ENCODE results near the gene LYRM7. TPM values are rescaled to one million over a fixed set of nuclear protein-coding genes. Genes with fewer than 3 reads are reported as not detected.

LYRM7 gene
- total RNA-seq, 1 donor from 2014 or later, result 11.9 TPM

GRCh38 chr5:131212471-131213021 lies 41.8 kb downstream of the LYRM7 start:
- Mint-ChIP-seq H3K4me3 (peak overlapping the region; percentile 81), H3K9me3 (no peaks in the 10 kb centered on the region), H3K27ac (peak overlapping the region; percentile 99), H3K36me3 (ENCODE audit: low read depth) (peaks cover 22% of the 10 kb centered on the region), H3K27me3 (no peaks in the 10 kb centered on the region), H3K4me1 (peaks cover 70% of the 10 kb centered on the region)
- intact Hi-C loops (cut with micrococcal nuclease), result loop anchor here (1.0 to 5.0 kb wide), 2 partner anchors 12 to 585 kb away; partner anchors contain the start of gene FNIP1
- ChIA-PET POLR2A (interaction anchor here (0.8 to 6.2 kb wide), 9 partner anchors 9 to 169 kb away, joined by 3 to 72 read pairs (median 6); partner anchors contain the start of gene CDC42SE2), CTCF (interaction anchor here (1.0 to 1.4 kb wide), 2 partner anchors 12 to 171 kb away, joined by 3 to 4 read pairs; no protein-coding TSS in a partner anchor)
- no peak for DNase-seq
- peak; percentile 33 for ATAC-seq (ENCODE audit: low read depth)
- TF ChIP-seq CTCF (IDR thresholded peaks at IDR 0.05), result no peak

DNA sequence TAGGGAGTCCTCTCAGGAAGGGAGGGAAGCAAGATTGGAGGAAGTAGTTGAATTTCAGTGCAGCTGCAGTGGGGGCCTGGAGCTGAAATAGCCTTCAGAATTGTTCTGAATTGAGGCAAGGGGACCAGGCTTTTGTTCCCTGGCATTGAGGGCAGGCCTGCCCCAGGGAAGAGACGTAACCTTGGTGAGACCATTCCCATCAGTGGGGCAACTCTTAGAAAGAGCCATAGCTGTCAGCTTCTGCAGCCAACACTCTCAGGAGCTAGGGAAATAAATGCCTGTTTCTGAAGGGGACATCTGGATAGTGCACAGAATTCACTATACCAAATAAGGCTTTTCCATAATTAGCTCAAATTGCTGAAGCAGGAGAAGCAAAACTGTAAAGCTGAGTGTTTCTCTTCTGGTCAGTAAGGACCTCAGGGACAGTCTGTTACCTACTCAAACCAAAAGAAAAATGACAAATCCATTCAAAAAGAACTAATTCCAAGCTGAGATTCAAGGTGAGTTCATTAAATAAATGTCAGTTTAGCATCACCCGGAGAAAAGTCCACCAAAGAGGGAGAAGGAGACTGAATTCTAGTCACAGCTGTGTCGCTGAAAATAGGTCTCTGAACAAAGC lies 44.0 kb downstream of the LYRM7 start:
- intact Hi-C loops (cut with micrococcal nuclease), result loop anchor here (5.0 kb wide), 1 partner anchor 583 kb away; the partner anchor contains the start of gene FNIP1
- POLR2A ChIA-PET, result interaction anchor here (0.7 to 6.2 kb wide), 4 partner anchors 10 to 49 kb away, joined by 3 to 72 read pairs (median 11); partner anchors contain the start of gene CDC42SE2
- no peak for TF ChIP-seq CTCF (IDR thresholded peaks at IDR 0.05)
- ATAC-seq (ENCODE audit: low read depth), result no peak
- peaks cover 32% of the 10 kb centered on the region for H3K36me3 Mint-ChIP-seq (ENCODE audit: low read depth)
- no peak overlapping the region for H3K4me3 Mint-ChIP-seq
- no peaks in the 10 kb centered on the region for H3K27me3 Mint-ChIP-seq
- CTCF ChIA-PET, result interaction anchor here (1.6 to 1.8 kb wide), 2 partner anchors 50 to 167 kb away, joined by 5 to 6 read pairs; partner anchors contain the start of gene CDC42SE2
- no peak for DNase-seq
- peak overlapping the region; percentile 61 for H3K27ac Mint-ChIP-seq
- no peaks in the 10 kb centered on the region for H3K9me3 Mint-ChIP-seq
- H3K4me1 Mint-ChIP-seq, result peaks cover 72% of the 10 kb centered on the region

GRCh38 chr5:131217791-131218190 lies 47.0 kb downstream of the LYRM7 start:
- intact Hi-C loops (cut with micrococcal nuclease), result no loop called here
- no peak for DNase-seq
- Mint-ChIP-seq H3K36me3 (ENCODE audit: low read depth) (peaks cover 45% of the 10 kb centered on the region), H3K4me1 (peaks cover 58% of the 10 kb centered on the region), H3K9me3 (no peaks in the 10 kb centered on the region), H3K27ac (peak overlapping the region; percentile 35), H3K4me3 (no peak overlapping the region), H3K27me3 (no peaks in the 10 kb centered on the region)
- ChIA-PET CTCF (no interaction called here), POLR2A (interaction anchor here (6.2 kb wide), 1 partner anchor 46 kb away, joined by 72 read pairs; the partner anchor contains the start of gene CDC42SE2)
- ATAC-seq (ENCODE audit: low read depth), result no peak
- no peak for TF ChIP-seq CTCF (IDR thresholded peaks at IDR 0.05)

- Mint-ChIP-seq H3K27ac (peak overlapping the region; percentile 4), H3K4me3 (no peak overlapping the region), H3K4me1 (peaks cover 57% of the 10 kb centered on the region), H3K9me3 (no peaks in the 10 kb centered on the region), H3K27me3 (no peaks in the 10 kb centered on the region), H3K36me3 (ENCODE audit: low read depth) (peaks cover 48% of the 10 kb centered on the region)
- intact Hi-C loops (cut with micrococcal nuclease), result no loop called here
- no peak for DNase-seq
- ATAC-seq (ENCODE audit: low read depth), result no peak
- no peak for TF ChIP-seq CTCF (IDR thresholded peaks at IDR 0.05)
- ChIA-PET CTCF (no interaction called here), POLR2A (no interaction called here)
These were observed 47.6 kb downstream of the LYRM7 start for GRCh38 chr5:131218392-131218791.

DNA sequence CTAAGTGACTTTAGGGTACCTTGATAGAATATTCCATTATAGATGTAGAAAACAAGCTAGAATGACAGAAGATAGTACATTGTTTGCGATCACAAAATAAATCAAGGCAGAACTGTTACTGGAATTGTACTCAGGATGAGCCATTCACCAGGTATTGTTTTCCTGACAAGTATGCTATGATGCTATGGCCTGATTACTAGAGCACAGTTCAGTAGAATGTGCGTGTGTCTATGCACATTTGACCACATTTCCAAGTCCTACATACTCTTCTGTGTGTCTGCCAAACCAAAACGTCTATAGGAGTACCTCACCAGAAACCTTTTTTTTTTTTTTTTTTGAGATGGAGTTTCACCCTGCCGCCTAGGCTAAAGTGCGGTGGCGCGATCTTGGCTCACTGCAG lies 49.8 kb downstream of the LYRM7 start:
- H3K4me3 Mint-ChIP-seq, result no peak overlapping the region
- intact Hi-C loops (cut with micrococcal nuclease), result no loop called here

More for the DNA sequence above, 49.8 kb downstream of the LYRM7 start:
- Mint-ChIP-seq H3K27me3 (no peaks in the 10 kb centered on the region), H3K9me3 (no peaks in the 10 kb centered on the region), H3K4me1 (peaks cover 39% of the 10 kb centered on the region), H3K27ac (no peak overlapping the region), H3K36me3 (ENCODE audit: low read depth) (peaks cover 42% of the 10 kb centered on the region)
- ChIA-PET POLR2A (interaction anchor here (0.7 to 6.1 kb wide), 4 partner anchors 11 to 63 kb away, joined by 4 to 71 read pairs (median 4); partner anchors contain the start of gene CDC42SE2), CTCF (no interaction called here)
- TF ChIP-seq CTCF (IDR thresholded peaks at IDR 0.05), result no peak
- ATAC-seq (ENCODE audit: low read depth) (no peak), DNase-seq (no peak)
